Tibial nerve (tissue), 4 donors: ENCODE results near the gene DDX39B.

ENCODE experiments used
- EP300 ChIP-seq, 2 donors: sonication (generic); formaldehyde crosslinking; IDR thresholded peaks; one replicate each; pipeline ENCODE4 v1.6.1; 2017; ENCODE audit warnings: antibody characterized with exemption in 2 of 2, mild to moderate bottlenecking in 1 of 2
- POLR2A ChIP-seq, 2 donors: fragments of 450-650 bp; IDR thresholded peaks; one replicate each; pipeline ENCODE4 v1.6.1; 2017; ENCODE audit warnings: antibody characterized with exemption in 2 of 2, mild to moderate bottlenecking in 2 of 2, moderate library complexity in 2 of 2
- TF ChIP-seq, protein P1 (sequence below), 5 experiments: fragments of 200-600 bp in 3 of 5; fragments of 450-650 bp in 2 of 5; sonication (generic) in 3 of 5; IDR thresholded peaks; one replicate each; pipeline ENCODE4 v1.5.1; 2016 to 2019; ENCODE audit warnings: antibody characterized with exemption in 5 of 5, mild to moderate bottlenecking in 3 of 5, moderate library complexity in 2 of 5

DNA sequence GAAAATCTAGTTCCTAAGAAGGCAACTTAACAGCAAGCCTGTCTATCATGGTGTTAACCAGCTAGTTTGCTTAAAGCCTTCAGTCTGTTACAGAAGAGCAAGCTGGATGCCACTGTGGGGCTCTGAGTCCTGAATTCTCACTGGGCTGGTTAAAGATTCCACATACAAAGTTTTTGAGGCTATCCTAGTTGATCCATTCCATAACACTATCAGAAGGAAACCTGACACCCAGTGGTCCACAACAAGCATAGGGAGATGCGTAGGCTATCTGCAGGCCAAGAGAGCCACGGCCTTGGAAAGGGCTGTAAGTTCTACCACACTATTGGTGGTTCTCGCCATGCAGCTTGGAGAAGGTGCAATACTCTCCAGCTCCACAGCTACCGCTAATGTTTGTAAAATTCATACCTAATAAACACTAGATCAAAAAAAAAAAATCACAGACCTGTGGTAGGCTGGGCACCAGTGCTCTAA is 13.5 kb downstream of the DDX39B start:
- TF ChIP-seq, protein P1, sequence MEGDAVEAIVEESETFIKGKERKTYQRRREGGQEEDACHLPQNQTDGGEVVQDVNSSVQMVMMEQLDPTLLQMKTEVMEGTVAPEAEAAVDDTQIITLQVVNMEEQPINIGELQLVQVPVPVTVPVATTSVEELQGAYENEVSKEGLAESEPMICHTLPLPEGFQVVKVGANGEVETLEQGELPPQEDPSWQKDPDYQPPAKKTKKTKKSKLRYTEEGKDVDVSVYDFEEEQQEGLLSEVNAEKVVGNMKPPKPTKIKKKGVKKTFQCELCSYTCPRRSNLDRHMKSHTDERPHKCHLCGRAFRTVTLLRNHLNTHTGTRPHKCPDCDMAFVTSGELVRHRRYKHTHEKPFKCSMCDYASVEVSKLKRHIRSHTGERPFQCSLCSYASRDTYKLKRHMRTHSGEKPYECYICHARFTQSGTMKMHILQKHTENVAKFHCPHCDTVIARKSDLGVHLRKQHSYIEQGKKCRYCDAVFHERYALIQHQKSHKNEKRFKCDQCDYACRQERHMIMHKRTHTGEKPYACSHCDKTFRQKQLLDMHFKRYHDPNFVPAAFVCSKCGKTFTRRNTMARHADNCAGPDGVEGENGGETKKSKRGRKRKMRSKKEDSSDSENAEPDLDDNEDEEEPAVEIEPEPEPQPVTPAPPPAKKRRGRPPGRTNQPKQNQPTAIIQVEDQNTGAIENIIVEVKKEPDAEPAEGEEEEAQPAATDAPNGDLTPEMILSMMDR (IDR thresholded peaks at IDR 0.05): no peak
- TF ChIP-seq POLR2A (IDR thresholded peaks at IDR 0.05): no peak
- TF ChIP-seq EP300 (IDR thresholded peaks at IDR 0.05): no peak
